Neural cell (in vitro differentiated cells): Measurements from ENCODE around the gene MAP3K14. TPM values are rescaled to one million over a fixed set of nuclear protein-coding genes. Genes with fewer than 3 reads are reported as not detected.

ENCODE experiments used
- H2AFZ ChIP-seq: fragments of 200-600, 300-800 bp; sonication (generic), shearing (Covaris generic); 2 replicates; pipeline ENCODE4 v1.6.0; 2014; ENCODE audit warnings: low read depth, mild to moderate bottlenecking, antibody characterized with exemption, low read length, moderate library complexity
- H3F3A ChIP-seq: fragments of 200-600 bp; shearing (Covaris generic); 2 replicates; pipeline ENCODE4 v1.6.1; 2016; ENCODE audit warnings: mild to moderate bottlenecking, moderate library complexity, mixed read lengths, antibody characterized with exemption, low read length; ENCODE audit not compliant: insufficient read depth, poor library complexity, severe bottlenecking
- H3K27ac ChIP-seq: fragments of 200-600, 300-800 bp; sonication (generic), shearing (Covaris generic); 2 replicates; pipeline ENCODE4 v1.5.1; 2014; ENCODE audit warnings: mild to moderate bottlenecking, low read length, moderate library complexity
- H3K27me3 ChIP-seq: fragments of 300-800, 200-600 bp; sonication (generic), shearing (Covaris generic); 2 replicates; pipeline ENCODE4 v1.6.0; 2014; ENCODE audit warnings: mild to moderate bottlenecking, low read depth, low read length, moderate library complexity; ENCODE audit not compliant: insufficient read depth
- H3K36me3 ChIP-seq: fragments of 300-800, 200-600 bp; sonication (generic), shearing (Covaris generic); 2 replicates; pipeline ENCODE4 v1.5.1; 2014; ENCODE audit warnings: mild to moderate bottlenecking, antibody characterized with exemption, low read length, moderate library complexity; ENCODE audit not compliant: insufficient read depth
- H3K4me2 ChIP-seq: fragments of 300-800, 200-600 bp; sonication (generic), shearing (Covaris generic); 2 replicates; pipeline ENCODE4 v1.6.0; 2014; ENCODE audit warnings: mild to moderate bottlenecking, low read length
- H3K4me3 ChIP-seq: fragments of 300-800, 200-600 bp; sonication (generic), shearing (Covaris generic); 2 replicates; pipeline ENCODE4 v1.5.1; 2014; ENCODE audit warnings: mild to moderate bottlenecking, low read length, moderate library complexity
- H3K79me2 ChIP-seq: fragments of 200-600 bp; shearing (Covaris generic); replicated peaks from 2 replicates; pipeline ENCODE4 v1.6.0; 2014; ENCODE audit warnings: mild to moderate bottlenecking, low read length, moderate library complexity; ENCODE audit not compliant: insufficient read depth
- H3K9ac ChIP-seq: fragments of 300-800, 200-600 bp; sonication (generic), shearing (Covaris generic); 2 replicates; pipeline ENCODE4 v1.6.1; 2016; ENCODE audit warnings: mild to moderate bottlenecking, low read length, mixed read lengths
- H3K9me2 ChIP-seq: fragments of 200-600 bp; shearing (Covaris generic); 2 replicates; pipeline ENCODE4 v1.6.1; 2016; ENCODE audit warnings: mild to moderate bottlenecking, low read length, mixed read lengths; ENCODE audit not compliant: insufficient read depth
- H3K9me3 ChIP-seq: fragments of 200-600, 300-800 bp; sonication (generic), shearing (Covaris generic); 2 replicates; pipeline ENCODE4 v1.6.1; 2016; ENCODE audit warnings: mild to moderate bottlenecking, mixed run types, low read length, moderate library complexity, mixed read lengths
- H4K20me1 ChIP-seq: fragments of 200-600 bp; shearing (Covaris generic); 2 replicates; pipeline ENCODE4 v1.6.1; 2016; ENCODE audit warnings: mild to moderate bottlenecking, mixed run types; ENCODE audit not compliant: insufficient read depth
- EP300 ChIP-seq: fragments of 450-650 bp; conservative IDR thresholded peaks from 2 replicates; pipeline ENCODE4 v1.6.1; 2014; ENCODE audit warnings: antibody characterized with exemption, mild to moderate bottlenecking, moderate library complexity; ENCODE audit not compliant: poor library complexity, severe bottlenecking
- EZH2 ChIP-seq: fragments of 200-600, 300-800 bp; shearing (Covaris generic), sonication (generic); IDR thresholded peaks from 2 replicates; pipeline ENCODE4 v1.6.1; 2014; ENCODE audit warnings: antibody characterized with exemption, low read length, borderline replicate concordance, mild to moderate bottlenecking; ENCODE audit not compliant: insufficient read depth, poor library complexity, severe bottlenecking
- MXI1 ChIP-seq: fragments of 450-650 bp; conservative IDR thresholded peaks from 2 replicates; pipeline ENCODE4 v1.6.1; 2014; ENCODE audit warnings: antibody characterized with exemption, mild to moderate bottlenecking; ENCODE audit not compliant: poor library complexity, severe bottlenecking
- POLR2AphosphoS5 ChIP-seq: IDR thresholded peaks from 2 replicates; pipeline ENCODE4 v1.6.1; 2012
- RAD21 ChIP-seq: fragments of 450-650 bp; conservative IDR thresholded peaks from 2 replicates; pipeline ENCODE4 v1.6.1; 2014; ENCODE audit warnings: antibody characterized with exemption, mild to moderate bottlenecking, moderate library complexity
- REST ChIP-seq: IDR thresholded peaks from 2 replicates; pipeline ENCODE4 v1.6.1; 2012; ENCODE audit warnings: borderline replicate concordance
- SMC3 ChIP-seq: fragments of 450-650 bp; conservative IDR thresholded peaks from 2 replicates; pipeline ENCODE4 v1.6.1; 2014; ENCODE audit warnings: antibody characterized with exemption, mild to moderate bottlenecking, moderate library complexity; ENCODE audit not compliant: poor library complexity
- TAF1 ChIP-seq: IDR thresholded peaks from 2 replicates; pipeline ENCODE4 v1.6.1; 2012; ENCODE audit warnings: low read depth
- polyA plus RNA-seq: library from polyadenylated mRNA; depleted of rRNA; stranded (reverse); fragments of >200 nt; gene quantifications from 2 replicates; pipeline ENCODE4 v1.2.3, GENCODE V29; 2014
- TF ChIP-seq, protein P1 (sequence below): fragments of 450-650 bp; IDR thresholded peaks from 2 replicates; pipeline ENCODE4 v1.5.1; 2014; ENCODE audit warnings: antibody characterized with exemption, mild to moderate bottlenecking, moderate library complexity; ENCODE audit not compliant: poor library complexity, severe bottlenecking

Gene MAP3K14
- polyA plus RNA-seq, 1 donor from 2014 or later: 6.7 TPM

- no peak for TF ChIP-seq SMC3
- TF ChIP-seq, protein P1, sequence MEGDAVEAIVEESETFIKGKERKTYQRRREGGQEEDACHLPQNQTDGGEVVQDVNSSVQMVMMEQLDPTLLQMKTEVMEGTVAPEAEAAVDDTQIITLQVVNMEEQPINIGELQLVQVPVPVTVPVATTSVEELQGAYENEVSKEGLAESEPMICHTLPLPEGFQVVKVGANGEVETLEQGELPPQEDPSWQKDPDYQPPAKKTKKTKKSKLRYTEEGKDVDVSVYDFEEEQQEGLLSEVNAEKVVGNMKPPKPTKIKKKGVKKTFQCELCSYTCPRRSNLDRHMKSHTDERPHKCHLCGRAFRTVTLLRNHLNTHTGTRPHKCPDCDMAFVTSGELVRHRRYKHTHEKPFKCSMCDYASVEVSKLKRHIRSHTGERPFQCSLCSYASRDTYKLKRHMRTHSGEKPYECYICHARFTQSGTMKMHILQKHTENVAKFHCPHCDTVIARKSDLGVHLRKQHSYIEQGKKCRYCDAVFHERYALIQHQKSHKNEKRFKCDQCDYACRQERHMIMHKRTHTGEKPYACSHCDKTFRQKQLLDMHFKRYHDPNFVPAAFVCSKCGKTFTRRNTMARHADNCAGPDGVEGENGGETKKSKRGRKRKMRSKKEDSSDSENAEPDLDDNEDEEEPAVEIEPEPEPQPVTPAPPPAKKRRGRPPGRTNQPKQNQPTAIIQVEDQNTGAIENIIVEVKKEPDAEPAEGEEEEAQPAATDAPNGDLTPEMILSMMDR: no peak
- no peak for TF ChIP-seq MXI1
- H3K9ac ChIP-seq: no peak overlapping the region
- H3K9me3 ChIP-seq: no peaks in the 10 kb centered on the region
- no peak overlapping the region for H2AFZ ChIP-seq
- no peaks in the 10 kb centered on the region for H4K20me1 ChIP-seq
- no peak overlapping the region for H3K4me2 ChIP-seq
- no peak overlapping the region for H3K4me3 ChIP-seq
- no peak overlapping the region for H3K27ac ChIP-seq
- no peaks in the 10 kb centered on the region for H3F3A ChIP-seq
- no peaks in the 10 kb centered on the region for H3K9me2 ChIP-seq
- H3K27me3 ChIP-seq: no peaks in the 10 kb centered on the region
- H3K36me3 ChIP-seq: no peaks in the 10 kb centered on the region
- H3K79me2 ChIP-seq: no peaks in the 10 kb centered on the region
Measured at GRCh38 chr17:45270828-45271418, 45.9 kb downstream of the MAP3K14 start.

DNA sequence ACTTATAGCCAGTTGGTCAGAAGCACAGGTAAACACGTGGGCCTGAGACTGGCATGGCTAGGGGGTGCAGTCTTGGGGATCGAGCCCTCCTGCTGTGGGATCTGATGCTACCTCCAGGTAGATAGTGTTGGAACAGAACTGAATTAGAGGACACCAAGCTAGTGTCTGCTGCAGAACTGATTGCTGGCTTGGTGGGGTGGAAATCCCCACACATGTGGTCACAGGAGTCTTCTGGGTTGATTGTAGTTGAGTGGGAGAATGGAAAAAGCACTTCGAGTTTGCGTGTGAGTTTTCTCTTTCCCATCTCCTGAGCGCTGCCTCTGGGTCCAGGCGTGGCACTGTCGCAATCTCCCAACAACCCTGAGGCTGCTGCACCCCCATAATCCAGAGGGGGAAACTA, 46.9 kb downstream of the MAP3K14 start:
- Histone ChIP-seq H3F3A (no peaks in the 10 kb centered on the region), H2AFZ (no peak overlapping the region), H3K9me2 (no peaks in the 10 kb centered on the region), H3K9me3 (no peaks in the 10 kb centered on the region), H3K27me3 (no peaks in the 10 kb centered on the region), H3K9ac (no peak overlapping the region), H3K27ac (no peak overlapping the region), H4K20me1 (no peaks in the 10 kb centered on the region), H3K4me2 (no peak overlapping the region), H3K4me3 (no peak overlapping the region), H3K79me2 (no peaks in the 10 kb centered on the region), H3K36me3 (no peaks in the 10 kb centered on the region)
- no peak for TF ChIP-seq RAD21
- no peak for TF ChIP-seq MXI1
- TF ChIP-seq POLR2AphosphoS5: no peak
- TF ChIP-seq, protein P1: no peak
- TF ChIP-seq SMC3: no peak
- TF ChIP-seq EZH2: no peak
- no peak for TF ChIP-seq EP300
- TF ChIP-seq REST: no peak
- TF ChIP-seq TAF1: no peak
